Measurements from ENCODE around the gene INTS11.

- no peak for TF ChIP-seq POU2F2 (IDR thresholded peaks at IDR 0.05; ENCODE audit: low read depth, low read length)
- no peak for TF ChIP-seq POLR2A (IDR thresholded peaks at IDR 0.05; ENCODE audit: low read depth, low read length)
- TF ChIP-seq POLR2AphosphoS5 (IDR thresholded peaks at IDR 0.05; ENCODE audit: low read depth, low read length), result no peak
- TF ChIP-seq TAF1 (IDR thresholded peaks at IDR 0.05; ENCODE audit: low read depth, low read length), result no peak
These were observed 29.1 kb upstream of the INTS11 start for GRCh38 chr1:1353389-1354151.

All from GM12891 (cell line).